H1 (cell line): ENCODE data around the gene HACD3. TPM values are rescaled to one million over a fixed set of nuclear protein-coding genes. Genes with fewer than 3 reads are reported as not detected.

Source experiments
- CBX5 ChIP-seq: fragments of 300-800, 300-1000 bp; sonication (generic); IDR thresholded peaks from 2 replicates; pipeline ENCODE4 v1.7.1; 2016; ENCODE audit warnings: antibody characterized with exemption, low read length, low read depth
- CREB1 ChIP-seq: IDR thresholded peaks from 2 replicates; pipeline ENCODE4 v1.6.1; 2012; ENCODE audit warnings: inconsistent platforms
- HDAC6 ChIP-seq: IDR thresholded peaks from one replicate; pipeline ENCODE4 v1.7.1; 2012; ENCODE audit warnings: low read depth, mild to moderate bottlenecking, inconsistent platforms, low read length, moderate library complexity
- KDM5A ChIP-seq: fragments of 200-600 bp; IDR thresholded peaks from 2 replicates; pipeline ENCODE4 v1.7.1; 2012; ENCODE audit warnings: mild to moderate bottlenecking, low read length, inconsistent platforms, mixed read lengths
- TAF7 ChIP-seq: optimal IDR thresholded peaks from 2 replicates; pipeline ENCODE3; 2011; ENCODE audit warnings: low read depth, mild to moderate bottlenecking, inconsistent platforms, low read length, moderate library complexity, borderline replicate concordance
- TBP ChIP-seq: IDR thresholded peaks from 2 replicates; pipeline ENCODE4 v1.6.1; 2011; ENCODE audit warnings: low read depth, low read length, improper control_type of control experiment
- TCF12 ChIP-seq: IDR thresholded peaks from 2 replicates; pipeline ENCODE4 v1.6.1; 2011; ENCODE audit warnings: low read depth, mild to moderate bottlenecking, low read length
- USF2 ChIP-seq: IDR thresholded peaks from 2 replicates; pipeline ENCODE4 v1.6.1; 2011; ENCODE audit warnings: low read length, improper control_type of control experiment
- polyA plus RNA-seq, 7 experiments: library from polyadenylated mRNA; depleted of rRNA in 3 of 7; stranded (reverse) in 5 of 7; unstranded in 2 of 7; fragments of >200 nt in 5 of 7; fragments of 200-250 nt in 2 of 7; gene quantifications; 1 replicate in 5 of 7; 2 replicates in 1 of 7; 4 replicates in 1 of 7; pipeline versions ENCODE4 v1.2.1 to v1.2.3, GENCODE V29; 2011 to 2013; ENCODE audit warnings: missing spikeins in 2 of 7, mixed read lengths in 2 of 7
- total RNA-seq: library from RNA; stranded (reverse); fragmentation: NEBNext Ultra II Directional; extraction: Animal tissue kit (Norgen Biotek cat#: 25700); gene quantifications from 2 replicates; pipeline ENCODE4 v1.2.1, GENCODE V29; 2021
- TF ChIP-seq, protein P1 (sequence below): IDR thresholded peaks from 2 replicates; pipeline ENCODE4 v1.6.1; 2012; ENCODE audit warnings: inconsistent platforms

HACD3 gene
- total and polyA plus RNA-seq, 2 of the 8 experiments (the other 6 are each of a cell fraction or from before 2014, with no cell fraction given), result 78.8 to 120 TPM

DNA sequence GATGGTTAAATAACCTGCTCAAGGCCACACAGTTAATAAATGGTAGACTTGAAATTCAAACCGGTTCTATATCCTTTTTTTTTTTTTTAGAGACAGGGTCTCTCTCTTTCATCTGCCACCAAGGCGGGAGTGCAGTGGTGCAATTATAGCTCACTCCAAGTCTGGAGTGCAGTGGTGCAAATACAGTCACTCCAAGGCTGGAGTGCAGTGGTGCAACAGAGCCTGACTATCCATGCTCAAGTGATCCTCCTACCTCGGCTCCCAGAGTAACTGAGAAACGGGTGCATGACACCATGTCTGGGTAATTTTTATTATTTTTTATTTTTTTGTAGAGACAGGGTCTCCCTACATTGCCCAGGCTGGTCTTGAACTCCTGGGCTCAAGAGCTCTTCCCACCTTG, 36.2 kb upstream of the HACD3 start (continued):
- no peak for TF ChIP-seq USF2
- TF ChIP-seq CREB1, result no peak
- no peak for TF ChIP-seq TBP
- no peak for TF ChIP-seq KDM5A
- TF ChIP-seq TAF7, result no peak
- TF ChIP-seq, protein P1, sequence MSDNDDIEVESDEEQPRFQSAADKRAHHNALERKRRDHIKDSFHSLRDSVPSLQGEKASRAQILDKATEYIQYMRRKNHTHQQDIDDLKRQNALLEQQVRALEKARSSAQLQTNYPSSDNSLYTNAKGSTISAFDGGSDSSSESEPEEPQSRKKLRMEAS, result no peak
- TF ChIP-seq CBX5, result no peak
- no peak for TF ChIP-seq TCF12
- no peak for TF ChIP-seq HDAC6
